ENCODE results near the gene PROZ. TPM values are rescaled to one million over a fixed set of nuclear protein-coding genes. Genes with fewer than 3 reads are reported as not detected.

The PROZ gene
- total and polyA plus RNA-seq, 12 donors, result 0.03 to 0.20 TPM; not detected in 10

- Histone ChIP-seq H3K27ac (peak overlapping the region in 1 of 10 donors; percentile 85), H3K9me3 (no peaks in the 10 kb centered on the region), H3K27me3 (no peaks in the 10 kb centered on the region), H3K4me1 (peaks cover 0 to 35% (median 13%) of the 10 kb centered on the region in 9 donors), H3K4me3 (no peak overlapping the region), H3K36me3 (peaks cover 0 to 82% (median 27%) of the 10 kb centered on the region in 9 donors)
- WGBS, 2 donors, result 92 to 94% methylated on average over 22 of the region's 22 CpGs
- TF ChIP-seq, protein P1, sequence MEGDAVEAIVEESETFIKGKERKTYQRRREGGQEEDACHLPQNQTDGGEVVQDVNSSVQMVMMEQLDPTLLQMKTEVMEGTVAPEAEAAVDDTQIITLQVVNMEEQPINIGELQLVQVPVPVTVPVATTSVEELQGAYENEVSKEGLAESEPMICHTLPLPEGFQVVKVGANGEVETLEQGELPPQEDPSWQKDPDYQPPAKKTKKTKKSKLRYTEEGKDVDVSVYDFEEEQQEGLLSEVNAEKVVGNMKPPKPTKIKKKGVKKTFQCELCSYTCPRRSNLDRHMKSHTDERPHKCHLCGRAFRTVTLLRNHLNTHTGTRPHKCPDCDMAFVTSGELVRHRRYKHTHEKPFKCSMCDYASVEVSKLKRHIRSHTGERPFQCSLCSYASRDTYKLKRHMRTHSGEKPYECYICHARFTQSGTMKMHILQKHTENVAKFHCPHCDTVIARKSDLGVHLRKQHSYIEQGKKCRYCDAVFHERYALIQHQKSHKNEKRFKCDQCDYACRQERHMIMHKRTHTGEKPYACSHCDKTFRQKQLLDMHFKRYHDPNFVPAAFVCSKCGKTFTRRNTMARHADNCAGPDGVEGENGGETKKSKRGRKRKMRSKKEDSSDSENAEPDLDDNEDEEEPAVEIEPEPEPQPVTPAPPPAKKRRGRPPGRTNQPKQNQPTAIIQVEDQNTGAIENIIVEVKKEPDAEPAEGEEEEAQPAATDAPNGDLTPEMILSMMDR (IDR thresholded peaks at IDR 0.05), result no peak
- DNase-seq, result no peak
- intact Hi-C loops (cut with DNase I), result no loop called here
- ATAC-seq, result no peak
These were observed 26.4 kb downstream of the PROZ start for GRCh38 chr13:113184568-113185440.

GRCh38 chr13:113186061-113186900 lies 27.8 kb downstream of the PROZ start:
- ATAC-seq (peak in 1 of 8 donors; percentile 25), DNase-seq (no peak)
- Histone ChIP-seq H3K27ac (peak overlapping the region in 8 of 10 donors; percentile 63 to 85 (median 69)), H3K9me3 (no peaks in the 10 kb centered on the region), H3K4me3 (peak overlapping the region in 1 of 10 donors; percentile 18), H3K4me1 (peaks cover 0 to 30% (median 10%) of the 10 kb centered on the region in 9 donors), H3K36me3 (peaks cover 0 to 82% (median 24%) of the 10 kb centered on the region in 9 donors), H3K27me3 (no peaks in the 10 kb centered on the region)
- TF ChIP-seq, protein P1 (IDR thresholded peaks at IDR 0.05), result no peak
- 80 to 85% methylated on average over 13 of the region's 13 CpGs for WGBS, 2 donors
- intact Hi-C loops (cut with DNase I), result loop anchor here in 1 of 10 donors (2.0 kb wide), 1 partner anchor 21 kb away; no protein-coding TSS in a partner anchor

DNA sequence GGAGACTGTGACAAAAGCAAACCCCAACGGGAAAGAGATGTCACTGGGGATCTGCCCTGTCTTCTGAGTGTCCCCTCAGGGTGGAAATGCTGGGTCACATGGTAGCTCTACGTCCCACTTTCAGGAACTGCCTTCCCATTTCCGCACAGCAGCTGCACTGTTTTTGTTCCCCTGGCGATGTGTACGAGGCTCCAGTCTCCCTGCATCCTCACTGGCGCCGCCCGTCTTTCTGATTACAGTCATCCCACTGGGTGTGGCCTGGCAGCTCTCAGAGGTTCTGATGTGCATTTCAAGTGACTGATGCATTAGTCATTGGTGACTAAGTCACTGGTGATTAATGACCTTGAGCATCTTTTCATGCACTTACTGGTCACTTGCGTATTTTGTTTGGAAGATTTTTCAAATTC lies 28.8 kb downstream of the PROZ start:
- ATAC-seq, result peak; percentile 89 to 100 (median 97)
- H3K9me3 ChIP-seq, result no peaks in the 10 kb centered on the region
- H3K27me3 ChIP-seq, result no peaks in the 10 kb centered on the region
- peaks cover 0 to 30% (median 10%) of the 10 kb centered on the region in 9 donors for H3K4me1 ChIP-seq
- TF ChIP-seq, protein P1 (IDR thresholded peaks at IDR 0.05), result peak in 4 of 9 donors; percentile 8 to 35 (median 16)
- DNase-seq, result peak; percentile 82 to 89
- H3K36me3 ChIP-seq, result peaks cover 0 to 83% (median 24%) of the 10 kb centered on the region in 9 donors
- peak overlapping the region in 8 of 10 donors; percentile 63 to 85 (median 69) for H3K27ac ChIP-seq
- H3K4me3 ChIP-seq, result peak overlapping the region in 3 of 10 donors; percentile 2 to 18 (median 16)
- intact Hi-C loops (cut with DNase I), result loop anchor here in 1 of 10 donors (2.0 kb wide), 1 partner anchor 20 kb away; no protein-coding TSS in a partner anchor
- WGBS, 2 donors, result 37 to 41% methylated on average over 9 of the region's 9 CpGs
